Measurements from ENCODE around the gene ARL6IP5. TPM values are rescaled to one million over a fixed set of nuclear protein-coding genes. Genes with fewer than 3 reads are reported as not detected.

Gene ARL6IP5
- total and polyA plus RNA-seq, 2 donors (not counting 3 experiments of a cell fraction or from before 2014, with no cell fraction given), result 96.9 to 116 TPM

DNA sequence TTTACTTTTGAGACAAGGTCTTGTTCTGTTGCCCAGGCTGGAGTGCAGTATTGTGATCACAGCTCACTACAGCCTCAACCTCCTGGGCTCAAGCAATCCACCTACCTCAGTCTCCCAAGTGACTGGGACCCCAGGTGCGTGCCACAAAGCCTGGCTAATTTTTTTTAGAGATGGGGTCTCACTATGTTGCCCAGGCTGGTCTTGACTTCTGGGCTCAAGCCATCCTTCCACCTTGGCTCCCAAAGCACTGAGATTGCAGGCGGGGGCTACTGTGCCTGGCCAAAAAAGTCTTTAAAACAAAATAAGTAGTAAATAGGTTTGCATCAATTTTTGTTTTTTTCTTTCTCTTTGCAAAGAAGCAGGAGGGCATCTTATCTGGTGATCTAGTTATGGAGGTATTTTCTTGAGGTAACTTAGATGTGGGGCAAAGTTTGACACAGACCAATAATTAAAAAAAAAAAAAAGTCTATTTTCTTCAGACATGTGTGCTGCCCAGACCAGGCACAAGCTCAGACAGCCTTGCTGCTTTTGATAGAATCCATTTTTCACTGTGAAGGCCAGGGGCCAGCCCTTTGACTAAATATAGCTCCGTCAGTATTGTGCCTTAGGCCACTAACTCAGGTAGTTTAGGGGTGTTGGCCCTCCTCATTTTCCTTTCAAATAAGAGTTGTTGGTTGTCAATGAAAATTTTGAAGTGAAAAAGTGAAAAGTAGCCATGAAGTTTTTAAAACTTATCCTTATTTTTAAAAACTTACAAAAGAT lies 2.5 kb downstream of the ARL6IP5 start:
- dilution Hi-C loops (cut with MboI; ENCODE audit: extremely low pct_ligation_motif_present, low sequenced_read_pairs), result no loop called here

More for the DNA sequence above, 2.5 kb downstream of the ARL6IP5 start:
- CTCF ChIA-PET, result interaction anchor here (0.6 to 2.4 kb wide), 3 partner anchors 26 to 683 kb away, joined by 4 to 9 read pairs (median 5); no protein-coding TSS in a partner anchor
- H2AFZ ChIP-seq (ENCODE audit: low read depth, low read length), result no peak overlapping the region
- no TSS peak for BruUV-seq (replicated peaks)
- no peaks in the 10 kb centered on the region for H3K36me3 ChIP-seq (ENCODE audit: control insufficient read depth in 2 of 2, extremely low read depth in 1 of 2, insufficient read depth in 2 of 2, low read length in 2 of 2)
- H3K27ac ChIP-seq (ENCODE audit: insufficient read depth, low read depth, low read length), result peak overlapping the region; percentile 68
- peak overlapping the region; percentile 91 for H3K4me2 ChIP-seq (ENCODE audit: insufficient read depth, low read length)
- H3K4me1 ChIP-seq (ENCODE audit: control insufficient read depth, extremely low read depth, insufficient read depth, low read length), result peaks cover 81% of the 10 kb centered on the region
- intact Hi-C loops (cut with micrococcal nuclease), result loop anchor here (5.0 kb wide), 1 partner anchor 150 kb away; no protein-coding TSS in a partner anchor
- H3K79me2 ChIP-seq (ENCODE audit: control insufficient read depth, insufficient read depth, low read length), result peaks cover 64% of the 10 kb centered on the region
- H3K4me3 ChIP-seq (replicated peaks in 1 of 3; ENCODE audit: insufficient read depth in 1 of 3, low read depth in 1 of 3, low read length in 3 of 3), result no peak overlapping the region
- POLR2A ChIA-PET, result interaction anchor here (0.7 to 1.3 kb wide), 2 partner anchors 95 to 1384 kb away, joined by 4 to 6 read pairs; no protein-coding TSS in a partner anchor
- TF ChIP-seq GATA2 (IDR thresholded peaks at IDR 0.05; ENCODE audit: insufficient read depth, insufficient read length, low read depth, low read length) (no peak), EZH2 (IDR thresholded peaks at IDR 0.05; ENCODE audit: borderline replicate concordance, low read depth, low read length, severe bottlenecking) (no peak), POLR2A (IDR thresholded peaks at IDR 0.05; ENCODE audit: low read depth, low read length) (no peak), POLR2AphosphoS5 (IDR thresholded peaks at IDR 0.05; ENCODE audit: insufficient read depth, low read depth, low read length) (no peak), MYC (IDR thresholded peaks at IDR 0.05; ENCODE audit: low read depth, low read length) (no peak), JUN (IDR thresholded peaks at IDR 0.05; ENCODE audit: borderline replicate concordance, insufficient read depth, insufficient read length, low read depth) (no peak), FOS (IDR thresholded peaks at IDR 0.05; ENCODE audit: borderline replicate concordance, insufficient read depth, low read length) (no peak)
- TF ChIP-seq, protein P1, sequence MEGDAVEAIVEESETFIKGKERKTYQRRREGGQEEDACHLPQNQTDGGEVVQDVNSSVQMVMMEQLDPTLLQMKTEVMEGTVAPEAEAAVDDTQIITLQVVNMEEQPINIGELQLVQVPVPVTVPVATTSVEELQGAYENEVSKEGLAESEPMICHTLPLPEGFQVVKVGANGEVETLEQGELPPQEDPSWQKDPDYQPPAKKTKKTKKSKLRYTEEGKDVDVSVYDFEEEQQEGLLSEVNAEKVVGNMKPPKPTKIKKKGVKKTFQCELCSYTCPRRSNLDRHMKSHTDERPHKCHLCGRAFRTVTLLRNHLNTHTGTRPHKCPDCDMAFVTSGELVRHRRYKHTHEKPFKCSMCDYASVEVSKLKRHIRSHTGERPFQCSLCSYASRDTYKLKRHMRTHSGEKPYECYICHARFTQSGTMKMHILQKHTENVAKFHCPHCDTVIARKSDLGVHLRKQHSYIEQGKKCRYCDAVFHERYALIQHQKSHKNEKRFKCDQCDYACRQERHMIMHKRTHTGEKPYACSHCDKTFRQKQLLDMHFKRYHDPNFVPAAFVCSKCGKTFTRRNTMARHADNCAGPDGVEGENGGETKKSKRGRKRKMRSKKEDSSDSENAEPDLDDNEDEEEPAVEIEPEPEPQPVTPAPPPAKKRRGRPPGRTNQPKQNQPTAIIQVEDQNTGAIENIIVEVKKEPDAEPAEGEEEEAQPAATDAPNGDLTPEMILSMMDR (IDR thresholded peaks at IDR 0.05; ENCODE audit: extremely low read depth in 1 of 2, insufficient read depth in 1 of 2, low read depth in 1 of 2, low read length in 2 of 2), result no peak
- TF ChIP-seq, protein P2, sequence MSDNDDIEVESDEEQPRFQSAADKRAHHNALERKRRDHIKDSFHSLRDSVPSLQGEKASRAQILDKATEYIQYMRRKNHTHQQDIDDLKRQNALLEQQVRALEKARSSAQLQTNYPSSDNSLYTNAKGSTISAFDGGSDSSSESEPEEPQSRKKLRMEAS (IDR thresholded peaks at IDR 0.05; ENCODE audit: insufficient read depth, insufficient read length), result no peak
- H3K9ac ChIP-seq (replicated peaks; ENCODE audit: extremely low read depth, insufficient read depth, low read length), result no peak overlapping the region
- no peaks in the 10 kb centered on the region for H3K27me3 ChIP-seq (ENCODE audit: control insufficient read depth in 2 of 2, insufficient read depth in 2 of 2, low read length in 2 of 2)
- no peaks in the 10 kb centered on the region for H3K9me3 ChIP-seq (replicated peaks; ENCODE audit: control insufficient read depth, insufficient read depth, low read length)
- FAIRE-seq (no peak), DNase-seq (ENCODE audit: low read depth, low spot score) (no peak)
- H4K20me1 ChIP-seq (replicated peaks; ENCODE audit: control insufficient read depth, extremely low read depth, insufficient read depth, low read length), result no peaks in the 10 kb centered on the region
- H3K9me1 ChIP-seq (replicated peaks; ENCODE audit: control insufficient read depth, extremely low read depth, insufficient read depth, low read length), result no peaks in the 10 kb centered on the region
